ENCODE data around the gene PSMD2.

The PSMD2 gene

DNA sequence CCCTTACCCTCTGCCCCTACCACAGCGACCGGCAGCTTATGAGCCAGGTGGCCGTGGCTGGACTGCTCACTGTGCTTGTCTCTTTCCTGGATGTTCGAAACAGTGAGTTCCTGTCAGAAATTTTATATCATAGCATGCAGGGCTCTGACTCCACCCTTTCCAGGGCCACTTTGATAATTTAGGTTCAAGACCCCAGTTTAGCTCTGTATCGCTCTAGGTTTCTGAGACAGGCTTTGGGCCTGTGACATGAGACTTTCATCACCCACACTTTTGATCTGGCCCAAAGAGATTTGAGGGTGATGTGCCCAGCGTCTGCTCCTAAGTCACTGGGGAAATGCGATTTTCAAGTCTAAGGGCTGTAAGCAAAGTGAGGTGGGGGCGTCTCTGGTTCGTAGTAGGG is 8.9 kb downstream of the PSMD2 start:
- in situ Hi-C loops (cut with MboI; ENCODE audit: low sequenced_read_pairs, unreplicated experiment): no loop called here
- DNase-seq (ENCODE audit: low spot score): no peak
- TF ChIP-seq, protein P1, sequence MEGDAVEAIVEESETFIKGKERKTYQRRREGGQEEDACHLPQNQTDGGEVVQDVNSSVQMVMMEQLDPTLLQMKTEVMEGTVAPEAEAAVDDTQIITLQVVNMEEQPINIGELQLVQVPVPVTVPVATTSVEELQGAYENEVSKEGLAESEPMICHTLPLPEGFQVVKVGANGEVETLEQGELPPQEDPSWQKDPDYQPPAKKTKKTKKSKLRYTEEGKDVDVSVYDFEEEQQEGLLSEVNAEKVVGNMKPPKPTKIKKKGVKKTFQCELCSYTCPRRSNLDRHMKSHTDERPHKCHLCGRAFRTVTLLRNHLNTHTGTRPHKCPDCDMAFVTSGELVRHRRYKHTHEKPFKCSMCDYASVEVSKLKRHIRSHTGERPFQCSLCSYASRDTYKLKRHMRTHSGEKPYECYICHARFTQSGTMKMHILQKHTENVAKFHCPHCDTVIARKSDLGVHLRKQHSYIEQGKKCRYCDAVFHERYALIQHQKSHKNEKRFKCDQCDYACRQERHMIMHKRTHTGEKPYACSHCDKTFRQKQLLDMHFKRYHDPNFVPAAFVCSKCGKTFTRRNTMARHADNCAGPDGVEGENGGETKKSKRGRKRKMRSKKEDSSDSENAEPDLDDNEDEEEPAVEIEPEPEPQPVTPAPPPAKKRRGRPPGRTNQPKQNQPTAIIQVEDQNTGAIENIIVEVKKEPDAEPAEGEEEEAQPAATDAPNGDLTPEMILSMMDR (IDR thresholded peaks at IDR 0.05; ENCODE audit: borderline replicate concordance, control extremely low read depth, extremely low read depth, insufficient read depth, missing control alignments): no peak

DNA sequence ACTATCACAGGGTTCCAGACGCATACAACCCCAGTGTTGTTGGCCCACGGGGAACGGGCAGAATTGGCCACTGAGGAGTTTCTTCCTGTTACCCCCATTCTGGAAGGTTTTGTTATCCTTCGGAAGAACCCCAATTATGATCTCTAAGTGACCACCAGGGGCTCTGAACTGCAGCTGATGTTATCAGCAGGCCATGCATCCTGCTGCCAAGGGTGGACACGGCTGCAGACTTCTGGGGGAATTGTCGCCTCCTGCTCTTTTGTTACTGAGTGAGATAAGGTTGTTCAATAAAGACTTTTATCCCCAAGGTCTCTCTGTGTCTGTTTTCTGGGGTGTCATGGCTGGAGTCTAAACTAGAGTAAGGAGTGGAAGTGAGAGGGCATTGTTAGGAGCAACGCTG is 9.7 kb downstream of the PSMD2 start:
- TF ChIP-seq, protein P1 (IDR thresholded peaks at IDR 0.05; ENCODE audit: borderline replicate concordance, control extremely low read depth, extremely low read depth, insufficient read depth, missing control alignments): no peak
- in situ Hi-C loops (cut with MboI; ENCODE audit: low sequenced_read_pairs, unreplicated experiment): no loop called here
- DNase-seq (ENCODE audit: low spot score): no peak

DNA sequence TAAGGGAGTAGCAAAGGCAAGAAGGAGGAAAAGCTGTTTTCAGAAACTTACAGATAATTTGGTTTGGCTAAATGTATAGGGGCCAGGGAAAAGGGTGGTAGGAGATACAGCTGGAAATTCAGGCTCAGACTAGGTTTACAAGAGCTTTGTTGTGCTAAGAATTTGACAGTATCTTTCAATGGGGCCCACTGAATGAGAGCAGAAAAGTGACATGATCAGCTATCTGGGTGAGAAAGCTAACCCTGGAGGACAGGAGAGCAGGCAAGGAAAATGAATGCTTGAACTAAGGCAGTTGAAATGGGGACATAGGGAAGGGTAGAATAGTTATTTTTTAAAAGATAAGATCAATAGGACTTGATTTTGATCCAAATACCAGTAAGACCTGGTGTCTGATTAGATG is 12.6 kb downstream of the PSMD2 start:
- in situ Hi-C loops (cut with MboI; ENCODE audit: low sequenced_read_pairs, unreplicated experiment): no loop called here
- TF ChIP-seq, protein P1 (IDR thresholded peaks at IDR 0.05; ENCODE audit: borderline replicate concordance, control extremely low read depth, extremely low read depth, insufficient read depth, missing control alignments): no peak
- no peak for DNase-seq (ENCODE audit: low spot score)

DNA sequence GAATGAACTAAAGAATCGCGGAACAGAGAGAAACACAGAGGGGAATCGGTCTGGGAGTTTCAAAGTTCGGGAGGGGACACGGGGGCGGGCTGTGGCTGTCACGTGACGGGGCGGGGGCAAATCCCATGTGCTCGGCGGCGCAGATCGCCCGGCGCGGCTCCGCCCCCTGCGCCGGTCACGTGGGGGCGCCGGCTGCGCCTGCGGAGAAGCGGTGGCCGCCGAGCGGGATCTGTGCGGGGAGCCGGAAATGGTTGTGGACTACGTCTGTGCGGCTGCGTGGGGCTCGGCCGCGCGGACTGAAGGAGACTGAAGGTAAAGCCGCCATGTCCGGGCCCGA is 15.3 kb downstream of the PSMD2 start, which contains the start of gene EIF4G1:
EIF4G1 (plus strand) TSS at position 244 of the 337 bp plus-strand sequence. CDS start 1,191 bp downstream, outside the sequence.
- TF ChIP-seq, protein P1 (IDR thresholded peaks at IDR 0.05; ENCODE audit: borderline replicate concordance, control extremely low read depth, extremely low read depth, insufficient read depth, missing control alignments): no peak
- DNase-seq (ENCODE audit: low spot score): peak; percentile 99
- in situ Hi-C loops (cut with MboI; ENCODE audit: low sequenced_read_pairs, unreplicated experiment): no loop called here

DNA sequence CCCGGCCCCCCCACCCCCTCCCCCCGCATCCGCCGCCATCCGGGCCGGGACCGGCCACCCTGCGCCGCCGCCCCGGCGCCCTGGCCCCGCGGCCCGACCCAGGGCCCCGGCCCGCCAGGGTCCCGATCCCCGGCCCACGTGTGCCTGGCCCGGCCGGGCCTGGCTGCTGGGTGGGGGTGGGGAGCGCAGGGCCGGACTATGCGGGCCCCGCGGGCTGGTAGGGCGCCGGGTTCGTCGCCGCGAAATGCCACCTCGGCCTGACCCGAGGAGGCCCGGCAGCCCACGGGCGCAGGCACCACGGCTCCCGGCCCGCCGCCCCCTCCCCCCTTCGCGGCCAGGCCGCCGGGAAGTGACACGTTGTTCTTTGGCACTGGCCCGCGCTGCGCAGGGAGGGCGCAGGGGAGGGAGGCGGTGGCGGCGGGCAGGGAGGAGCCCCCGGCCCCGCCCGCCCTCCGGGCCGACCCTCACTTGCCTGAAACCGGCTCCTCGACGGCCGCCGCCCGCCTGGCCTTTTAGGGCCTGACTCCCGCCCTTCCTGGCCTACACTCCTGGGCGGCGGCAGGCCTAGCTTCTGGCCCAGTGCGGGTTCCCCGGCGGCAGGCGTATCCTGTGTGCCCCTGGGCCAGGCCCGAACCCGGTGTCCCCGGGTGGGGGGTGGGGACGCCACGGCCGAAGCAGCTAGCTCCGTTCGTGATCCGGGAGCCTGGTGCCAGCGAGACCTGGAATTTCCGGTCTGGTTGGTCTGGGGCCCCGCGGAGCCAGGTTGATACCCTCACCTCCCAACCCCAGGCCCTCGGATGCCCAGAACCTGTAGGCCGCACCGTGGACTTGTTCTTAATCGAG is 15.9 kb downstream of the PSMD2 start:
- DNase-seq (ENCODE audit: low spot score): peak; percentile 70
- TF ChIP-seq, protein P1 (IDR thresholded peaks at IDR 0.05; ENCODE audit: borderline replicate concordance, control extremely low read depth, extremely low read depth, insufficient read depth, missing control alignments): no peak
- in situ Hi-C loops (cut with MboI; ENCODE audit: low sequenced_read_pairs, unreplicated experiment): no loop called here

DNA sequence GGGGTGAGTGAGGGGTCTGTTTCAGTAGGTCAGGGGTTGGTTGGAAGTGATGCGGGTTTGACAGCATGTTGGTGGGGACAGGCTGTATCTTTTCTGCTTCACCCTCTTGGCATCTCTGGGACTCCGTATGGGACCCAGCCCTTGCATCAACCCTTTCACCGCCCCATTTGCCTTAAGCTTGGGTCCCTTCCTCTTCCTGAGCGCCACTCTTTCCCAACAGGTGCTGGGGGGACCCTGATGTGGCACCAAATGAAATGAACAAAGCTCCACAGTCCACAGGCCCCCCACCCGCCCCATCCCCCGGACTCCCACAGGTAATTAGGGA is 16.5 kb downstream of the PSMD2 start:
- TF ChIP-seq, protein P1 (IDR thresholded peaks at IDR 0.05; ENCODE audit: borderline replicate concordance, control extremely low read depth, extremely low read depth, insufficient read depth, missing control alignments): no peak
- in situ Hi-C loops (cut with MboI; ENCODE audit: low sequenced_read_pairs, unreplicated experiment): no loop called here
- no peak for DNase-seq (ENCODE audit: low spot score)
